ENCODE data around the gene TLCD1.

DNA sequence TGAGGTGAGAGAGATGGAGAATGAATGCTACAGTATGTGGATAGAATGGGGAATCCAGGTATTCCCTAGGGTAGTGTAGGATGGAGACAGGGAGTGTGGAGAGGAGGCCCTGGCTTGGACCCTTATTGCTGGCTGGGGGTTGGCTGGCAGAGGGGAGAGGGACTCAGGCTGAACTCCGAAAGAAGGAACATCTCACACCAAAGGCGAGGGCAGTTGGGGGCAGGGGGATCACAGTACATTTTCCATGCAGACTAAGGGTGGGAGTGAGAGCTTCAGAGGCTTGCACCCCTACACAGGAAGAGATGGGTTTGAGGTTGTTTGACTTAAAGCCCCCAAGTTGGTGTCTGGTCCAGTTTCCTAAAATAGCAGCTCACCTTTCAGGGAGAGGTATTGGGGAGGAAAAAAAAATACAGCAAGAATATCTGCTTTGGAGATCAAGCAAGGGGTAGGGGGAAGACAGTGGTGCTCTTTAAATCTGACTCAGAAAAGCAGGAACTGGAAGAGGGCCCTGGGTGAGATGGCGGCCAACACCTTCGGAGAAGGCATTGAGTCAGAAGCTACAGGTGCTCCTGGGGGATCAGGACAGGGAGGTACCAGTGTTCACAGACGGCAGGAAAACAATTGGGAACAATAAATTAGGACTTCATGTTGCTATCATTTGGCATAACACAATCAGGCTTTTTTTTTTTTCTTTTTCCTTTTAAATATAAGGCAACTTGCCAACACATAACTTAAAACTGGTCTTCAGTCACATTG, 30.2 kb upstream of the TLCD1 start:
- no peak for TF ChIP-seq POLR2AphosphoS2 (IDR thresholded peaks at IDR 0.05; ENCODE audit: low read depth, low read length)
- TF ChIP-seq, protein P1, sequence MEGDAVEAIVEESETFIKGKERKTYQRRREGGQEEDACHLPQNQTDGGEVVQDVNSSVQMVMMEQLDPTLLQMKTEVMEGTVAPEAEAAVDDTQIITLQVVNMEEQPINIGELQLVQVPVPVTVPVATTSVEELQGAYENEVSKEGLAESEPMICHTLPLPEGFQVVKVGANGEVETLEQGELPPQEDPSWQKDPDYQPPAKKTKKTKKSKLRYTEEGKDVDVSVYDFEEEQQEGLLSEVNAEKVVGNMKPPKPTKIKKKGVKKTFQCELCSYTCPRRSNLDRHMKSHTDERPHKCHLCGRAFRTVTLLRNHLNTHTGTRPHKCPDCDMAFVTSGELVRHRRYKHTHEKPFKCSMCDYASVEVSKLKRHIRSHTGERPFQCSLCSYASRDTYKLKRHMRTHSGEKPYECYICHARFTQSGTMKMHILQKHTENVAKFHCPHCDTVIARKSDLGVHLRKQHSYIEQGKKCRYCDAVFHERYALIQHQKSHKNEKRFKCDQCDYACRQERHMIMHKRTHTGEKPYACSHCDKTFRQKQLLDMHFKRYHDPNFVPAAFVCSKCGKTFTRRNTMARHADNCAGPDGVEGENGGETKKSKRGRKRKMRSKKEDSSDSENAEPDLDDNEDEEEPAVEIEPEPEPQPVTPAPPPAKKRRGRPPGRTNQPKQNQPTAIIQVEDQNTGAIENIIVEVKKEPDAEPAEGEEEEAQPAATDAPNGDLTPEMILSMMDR (IDR thresholded peaks at IDR 0.05 in 2 of 3, conservative IDR thresholded peaks at IDR 0.05 in 1 of 3; ENCODE audit: control insufficient read depth in 2 of 3, extremely low read depth in 1 of 3, insufficient read depth in 1 of 3, low read depth in 3 of 3, low read length in 3 of 3), result no peak
- no peak for TF ChIP-seq TAF1 (IDR thresholded peaks at IDR 0.05; ENCODE audit: borderline replicate concordance, low read depth, low read length)
- TF ChIP-seq TCF12 (IDR thresholded peaks at IDR 0.05; ENCODE audit: low read depth, low read length), result no peak
- TF ChIP-seq EZH2 (IDR thresholded peaks at IDR 0.05; ENCODE audit: borderline replicate concordance, control insufficient read depth, low read depth, low read length), result no peak
- no peak for TF ChIP-seq CEBPB (IDR thresholded peaks at IDR 0.05; ENCODE audit: borderline replicate concordance in 1 of 2, low read depth in 2 of 2, low read length in 2 of 2)
- TF ChIP-seq RCOR1 (conservative IDR thresholded peaks at IDR 0.05; ENCODE audit: low read depth, low read length), result no peak
- no peak for TF ChIP-seq POLR2A (IDR thresholded peaks at IDR 0.05; ENCODE audit: low read depth, low read length)

Data from GM12878 (cell line).